ENCODE data around the gene SNAI3. TPM values are rescaled to one million over a fixed set of nuclear protein-coding genes. Genes with fewer than 3 reads are reported as not detected.

SNAI3 gene
- total and polyA plus RNA-seq, 9 of the 15 experiments (the other 6 are each of a cell fraction or from before 2014, with no cell fraction given) = 0.04 to 4.1 (median 0.80) TPM; not detected in 1

DNA sequence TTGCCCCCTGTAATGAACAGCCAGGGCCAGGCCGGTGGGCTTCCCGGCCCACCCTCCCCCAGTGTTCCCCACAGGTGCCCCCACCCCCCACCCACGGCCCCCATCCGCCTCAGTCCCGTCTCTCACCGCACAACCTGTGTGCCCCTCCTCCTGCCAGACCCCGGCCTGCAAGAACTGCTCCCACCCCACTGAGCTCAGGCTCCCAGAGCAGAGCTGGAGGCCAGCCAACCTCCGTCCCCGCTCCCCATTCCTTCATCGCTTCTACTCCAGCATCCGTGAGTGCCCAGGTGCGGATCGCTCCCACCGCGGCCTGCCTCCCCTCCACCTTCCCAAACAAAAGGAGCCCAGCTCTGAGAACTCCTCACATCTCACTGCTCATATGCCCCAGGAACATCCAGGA is 27.6 kb downstream of the SNAI3 start:
- TF ChIP-seq POLR2G (IDR thresholded peaks at IDR 0.05; ENCODE audit: low read depth, low read length) (peak; percentile 2; the same call in 1 of the 2 replicates), ZKSCAN3 (CRISPR knock-in tag; IDR thresholded peaks at IDR 0.05) (no peak), HDAC6 (IDR thresholded peaks at IDR 0.05; ENCODE audit: low read depth, low read length) (no peak), DMBX1 (CRISPR knock-in tag; IDR thresholded peaks at IDR 0.05; ENCODE audit: borderline replicate concordance) (no peak), NFIC (IDR thresholded peaks at IDR 0.05) (peak; percentile 40; the same call in 1 of the 2 replicates)
- H3K36me3 ChIP-seq (ENCODE audit: control insufficient read depth, insufficient read depth, low read length) = peaks cover 66% of the 10 kb centered on the region; the same call in 2 of the 3 replicates
- no peaks in the 10 kb centered on the region for H3K9me3 ChIP-seq (replicated peaks; ENCODE audit: control insufficient read depth, insufficient read depth, low read depth, low read length)
- no peak overlapping the region for H3K4me2 ChIP-seq (ENCODE audit: insufficient read depth, low read length)
- no peaks in the 10 kb centered on the region for H3K27me3 ChIP-seq (ENCODE audit: control insufficient read depth in 2 of 2, insufficient read depth in 2 of 2, low read length in 2 of 2)
- ATAC-seq (no peak), FAIRE-seq (no peak), DNase-seq (ENCODE audit: extremely low read depth in 1 of 4, low spot score in 3 of 4) (no peak)
- peaks cover 10% of the 10 kb centered on the region; the same call in 1 of the 2 replicates for H4K20me1 ChIP-seq (replicated peaks; ENCODE audit: control insufficient read depth, insufficient read depth, low read length)
- H3K79me2 ChIP-seq (ENCODE audit: control insufficient read depth, insufficient read depth, low read length) = peaks cover 63% of the 10 kb centered on the region
- H3K27ac ChIP-seq (ENCODE audit: extremely low read depth, low read depth, low read length) = no peak overlapping the region
- no TSS peak for BruUV-seq (replicated peaks)
- ChIA-PET POLR2A (no interaction called here), CTCF (ENCODE audit: low intra/inter-chr PET ratio) (no interaction called here)
- no peak overlapping the region for H2AFZ ChIP-seq (ENCODE audit: low read depth, low read length)
- 96% methylated on average over 15 of the region's 15 CpGs for WGBS (ENCODE audit: insufficient coverage, low coverage, missing lambda C conversion rate)
- H3K9me1 ChIP-seq (ENCODE audit: control insufficient read depth, insufficient read depth, low read length) = no peaks in the 10 kb centered on the region
- H3K4me3 ChIP-seq = no peak overlapping the region
- intact Hi-C loops (cut with micrococcal nuclease) = no loop called here
- peaks cover 12 to 89% of the 10 kb centered on the region in 2 experiments for H3K4me1 ChIP-seq (replicated peaks in 1 of 2; ENCODE audit: control insufficient read depth in 2 of 2, insufficient read depth in 2 of 2, low read length in 2 of 2)
- H3K9ac ChIP-seq (ENCODE audit: insufficient read depth in 1 of 2, low read depth in 2 of 2, low read length in 2 of 2) = peak overlapping the region in 1 of 2 experiments; percentile 79; a peak in 2 of 4 replicates
- in situ Hi-C loops (cut with MboI) = no loop called here

DNA sequence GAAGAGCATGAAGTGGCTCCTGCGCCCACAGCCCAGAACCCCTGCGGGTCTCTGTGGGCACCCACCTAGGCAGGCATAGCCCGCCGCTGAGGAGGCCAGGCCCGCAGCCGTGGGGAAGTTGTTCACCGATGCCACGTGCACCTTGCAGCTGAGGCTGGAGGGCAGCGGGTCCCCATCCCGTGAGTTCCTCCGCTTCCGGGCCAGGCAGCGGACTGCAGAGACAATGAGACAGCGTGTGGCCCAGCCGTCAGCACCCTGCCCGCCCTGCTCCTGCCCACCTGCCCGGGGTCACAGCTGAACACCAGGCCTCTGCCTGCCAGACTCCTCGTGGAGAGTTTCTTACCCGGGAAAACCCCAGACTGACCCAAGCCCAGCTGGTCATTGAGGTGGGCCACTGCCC is 28.9 kb downstream of the SNAI3 start:
- intact Hi-C loops (cut with micrococcal nuclease) = no loop called here
- peaks cover 50% of the 10 kb centered on the region for H3K79me2 ChIP-seq (ENCODE audit: control insufficient read depth, insufficient read depth, low read length)
- no peak overlapping the region for H3K27ac ChIP-seq (ENCODE audit: extremely low read depth, low read depth, low read length)
- peaks cover 10% of the 10 kb centered on the region; the same call in 1 of the 2 replicates for H4K20me1 ChIP-seq (replicated peaks; ENCODE audit: control insufficient read depth, insufficient read depth, low read length)
- H3K4me2 ChIP-seq (ENCODE audit: insufficient read depth, low read length) = no peak overlapping the region
- H3K9me3 ChIP-seq (replicated peaks; ENCODE audit: control insufficient read depth, insufficient read depth, low read depth, low read length) = no peaks in the 10 kb centered on the region
- CTCF ChIA-PET (ENCODE audit: low intra/inter-chr PET ratio) = no interaction called here
- FAIRE-seq = no peak
- no peak for ATAC-seq
- BruUV-seq (replicated peaks) = no TSS peak
- H3K9ac ChIP-seq (ENCODE audit: insufficient read depth in 1 of 2, low read depth in 2 of 2, low read length in 2 of 2) = no peak overlapping the region; a peak in 1 of 4 replicates
- POLR2A ChIA-PET = interaction anchor here (0.6 to 1.3 kb wide), 4 partner anchors 16 to 24 kb away, joined by 3 read pairs; no protein-coding TSS in a partner anchor
- DNase-seq (ENCODE audit: extremely low read depth in 1 of 4, low spot score in 3 of 4) = no peak
- TF ChIP-seq PHF8 (IDR thresholded peaks at IDR 0.05; ENCODE audit: borderline replicate concordance, low read length) = no peak
- no peak for TF ChIP-seq ATF1 (CRISPR knock-in tag; IDR thresholded peaks at IDR 0.05)
- TF ChIP-seq ATF1 (tag; IDR thresholded peaks at IDR 0.05) = no peak
- TF ChIP-seq, protein P1, sequence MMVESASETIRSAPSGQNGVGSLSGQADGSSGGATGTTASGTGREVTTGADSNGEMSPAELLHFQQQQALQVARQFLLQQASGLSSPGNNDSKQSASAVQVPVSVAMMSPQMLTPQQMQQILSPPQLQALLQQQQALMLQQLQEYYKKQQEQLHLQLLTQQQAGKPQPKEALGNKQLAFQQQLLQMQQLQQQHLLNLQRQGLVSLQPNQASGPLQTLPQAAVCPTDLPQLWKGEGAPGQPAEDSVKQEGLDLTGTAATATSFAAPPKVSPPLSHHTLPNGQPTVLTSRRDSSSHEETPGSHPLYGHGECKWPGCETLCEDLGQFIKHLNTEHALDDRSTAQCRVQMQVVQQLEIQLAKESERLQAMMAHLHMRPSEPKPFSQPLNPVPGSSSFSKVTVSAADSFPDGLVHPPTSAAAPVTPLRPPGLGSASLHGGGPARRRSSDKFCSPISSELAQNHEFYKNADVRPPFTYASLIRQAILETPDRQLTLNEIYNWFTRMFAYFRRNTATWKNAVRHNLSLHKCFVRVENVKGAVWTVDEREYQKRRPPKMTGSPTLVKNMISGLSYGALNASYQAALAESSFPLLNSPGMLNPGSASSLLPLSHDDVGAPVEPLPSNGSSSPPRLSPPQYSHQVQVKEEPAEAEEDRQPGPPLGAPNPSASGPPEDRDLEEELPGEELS (CRISPR knock-in tag; IDR thresholded peaks at IDR 0.05; ENCODE audit: borderline replicate concordance) = no peak
- no peak for TF ChIP-seq GATAD2A (IDR thresholded peaks at IDR 0.05)
- 94% methylated on average over 19 of the region's 19 CpGs for WGBS (ENCODE audit: insufficient coverage, low coverage, missing lambda C conversion rate)
- peaks cover 79% of the 10 kb centered on the region; the same call in 2 of the 3 replicates for H3K36me3 ChIP-seq (ENCODE audit: control insufficient read depth, insufficient read depth, low read length)
- peaks cover 12 to 89% of the 10 kb centered on the region in 2 experiments for H3K4me1 ChIP-seq (replicated peaks in 1 of 2; ENCODE audit: control insufficient read depth in 2 of 2, insufficient read depth in 2 of 2, low read length in 2 of 2)
- no peak overlapping the region for H2AFZ ChIP-seq (ENCODE audit: low read depth, low read length)
- H3K4me3 ChIP-seq = no peak overlapping the region
- in situ Hi-C loops (cut with MboI) = no loop called here
- H3K9me1 ChIP-seq (ENCODE audit: control insufficient read depth, insufficient read depth, low read length) = no peaks in the 10 kb centered on the region
- H3K27me3 ChIP-seq (ENCODE audit: control insufficient read depth in 2 of 2, insufficient read depth in 2 of 2, low read length in 2 of 2) = no peaks in the 10 kb centered on the region

All from K562 (cell line).